Measurements from ENCODE around the gene KRT2. TPM values are rescaled to one million over a fixed set of nuclear protein-coding genes. Genes with fewer than 3 reads are reported as not detected.

KRT2 gene
- total RNA-seq, 1 donor from 2014 or later: not detected

- TF ChIP-seq, protein P1, sequence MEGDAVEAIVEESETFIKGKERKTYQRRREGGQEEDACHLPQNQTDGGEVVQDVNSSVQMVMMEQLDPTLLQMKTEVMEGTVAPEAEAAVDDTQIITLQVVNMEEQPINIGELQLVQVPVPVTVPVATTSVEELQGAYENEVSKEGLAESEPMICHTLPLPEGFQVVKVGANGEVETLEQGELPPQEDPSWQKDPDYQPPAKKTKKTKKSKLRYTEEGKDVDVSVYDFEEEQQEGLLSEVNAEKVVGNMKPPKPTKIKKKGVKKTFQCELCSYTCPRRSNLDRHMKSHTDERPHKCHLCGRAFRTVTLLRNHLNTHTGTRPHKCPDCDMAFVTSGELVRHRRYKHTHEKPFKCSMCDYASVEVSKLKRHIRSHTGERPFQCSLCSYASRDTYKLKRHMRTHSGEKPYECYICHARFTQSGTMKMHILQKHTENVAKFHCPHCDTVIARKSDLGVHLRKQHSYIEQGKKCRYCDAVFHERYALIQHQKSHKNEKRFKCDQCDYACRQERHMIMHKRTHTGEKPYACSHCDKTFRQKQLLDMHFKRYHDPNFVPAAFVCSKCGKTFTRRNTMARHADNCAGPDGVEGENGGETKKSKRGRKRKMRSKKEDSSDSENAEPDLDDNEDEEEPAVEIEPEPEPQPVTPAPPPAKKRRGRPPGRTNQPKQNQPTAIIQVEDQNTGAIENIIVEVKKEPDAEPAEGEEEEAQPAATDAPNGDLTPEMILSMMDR (IDR thresholded peaks at IDR 0.05; ENCODE audit: unreplicated experiment): no peak
- no peak overlapping the region for H3K27ac Mint-ChIP-seq
- no peaks in the 10 kb centered on the region for H3K4me1 Mint-ChIP-seq
- no peaks in the 10 kb centered on the region for H3K9me3 Mint-ChIP-seq
- H3K4me3 Mint-ChIP-seq: no peak overlapping the region
- H3K27me3 Mint-ChIP-seq (ENCODE audit: low read depth): peaks cover 79% of the 10 kb centered on the region
- DNase-seq (ENCODE audit: low spot score in 2 of 2, unreplicated experiment in 2 of 2): no peak
- no peaks in the 10 kb centered on the region for H3K36me3 Mint-ChIP-seq
Observed at GRCh38 chr12:52697058-52697582, 45.1 kb upstream of the KRT2 start.

DNA sequence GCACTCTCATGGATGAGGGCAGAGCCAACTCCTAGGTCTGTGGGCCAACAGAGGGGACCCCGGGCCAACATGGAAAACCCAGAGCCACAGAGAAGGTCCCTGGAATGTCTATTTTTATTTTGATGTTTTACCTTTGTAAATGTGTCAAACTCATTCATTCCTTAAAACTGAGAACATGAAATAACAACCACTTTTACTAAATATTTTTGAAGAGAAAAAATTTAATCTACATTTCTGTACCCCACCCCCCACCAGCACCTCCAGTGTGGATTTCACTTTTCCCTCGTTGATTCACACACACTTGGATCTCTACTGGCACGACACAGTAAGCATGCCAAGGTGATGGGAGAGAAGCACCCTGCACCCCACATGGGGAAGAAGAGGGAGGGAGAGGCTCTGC is 44.6 kb upstream of the KRT2 start:
- no peak overlapping the region for H3K27ac Mint-ChIP-seq
- H3K4me1 Mint-ChIP-seq: no peaks in the 10 kb centered on the region
- H3K36me3 Mint-ChIP-seq: no peaks in the 10 kb centered on the region
- H3K27me3 Mint-ChIP-seq (ENCODE audit: low read depth): peaks cover 79% of the 10 kb centered on the region
- TF ChIP-seq, protein P1 (IDR thresholded peaks at IDR 0.05; ENCODE audit: unreplicated experiment): no peak
- H3K9me3 Mint-ChIP-seq: no peaks in the 10 kb centered on the region
- H3K4me3 Mint-ChIP-seq: no peak overlapping the region
- DNase-seq (ENCODE audit: low spot score in 2 of 2, unreplicated experiment in 2 of 2): no peak

DNA sequence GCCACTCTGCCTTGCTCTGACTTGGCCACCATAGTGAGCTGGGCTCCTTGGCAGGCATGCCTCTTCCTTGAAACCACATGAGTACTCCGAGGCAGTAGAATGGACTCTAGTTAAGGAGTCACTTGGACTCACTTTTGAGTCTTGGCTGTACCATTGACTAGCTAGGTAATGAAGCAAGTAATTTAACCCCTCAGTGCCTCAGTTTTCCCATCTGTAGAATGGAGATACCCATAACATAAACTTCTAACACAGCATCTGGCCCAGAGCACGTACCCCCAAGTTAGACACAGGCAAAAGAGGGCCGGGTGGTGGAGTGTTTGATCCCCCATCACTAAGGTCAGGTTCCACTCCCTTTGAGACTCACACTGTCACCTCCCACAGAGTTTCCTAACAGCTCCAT is 43.0 kb upstream of the KRT2 start:
- TF ChIP-seq, protein P1 (IDR thresholded peaks at IDR 0.05; ENCODE audit: unreplicated experiment): no peak
- Mint-ChIP-seq H3K4me1 (peaks cover 8% of the 10 kb centered on the region), H3K27ac (no peak overlapping the region), H3K4me3 (no peak overlapping the region), H3K36me3 (no peaks in the 10 kb centered on the region), H3K9me3 (no peaks in the 10 kb centered on the region), H3K27me3 (ENCODE audit: low read depth) (peaks cover 89% of the 10 kb centered on the region)
- DNase-seq (ENCODE audit: low spot score in 2 of 2, unreplicated experiment in 2 of 2): no peak

DNA sequence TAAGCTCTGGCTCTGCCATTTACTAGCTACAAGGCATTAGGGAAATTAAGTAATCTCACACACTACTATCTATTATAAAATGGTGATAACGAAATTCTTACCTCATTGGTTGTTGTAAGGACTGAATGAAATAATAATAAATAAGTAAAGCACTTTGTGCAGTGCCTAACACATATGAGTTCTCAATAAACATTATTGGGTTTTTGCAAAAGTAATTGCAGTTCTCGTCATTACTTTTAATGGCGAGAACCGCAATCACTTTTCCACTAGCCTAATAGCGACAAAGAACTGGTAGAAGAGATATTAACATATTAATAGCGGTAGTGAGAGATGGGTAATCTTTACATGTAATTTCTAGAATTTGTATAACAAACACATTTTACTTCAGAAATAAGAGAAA is 42.1 kb upstream of the KRT2 start:
- no peak for DNase-seq (ENCODE audit: low spot score in 2 of 2, unreplicated experiment in 2 of 2)
- TF ChIP-seq, protein P1 (IDR thresholded peaks at IDR 0.05; ENCODE audit: unreplicated experiment): no peak
- Mint-ChIP-seq H3K27ac (no peak overlapping the region), H3K4me1 (peaks cover 8% of the 10 kb centered on the region), H3K27me3 (ENCODE audit: low read depth) (peaks cover 93% of the 10 kb centered on the region), H3K36me3 (no peaks in the 10 kb centered on the region), H3K4me3 (no peak overlapping the region), H3K9me3 (no peaks in the 10 kb centered on the region)

DNA sequence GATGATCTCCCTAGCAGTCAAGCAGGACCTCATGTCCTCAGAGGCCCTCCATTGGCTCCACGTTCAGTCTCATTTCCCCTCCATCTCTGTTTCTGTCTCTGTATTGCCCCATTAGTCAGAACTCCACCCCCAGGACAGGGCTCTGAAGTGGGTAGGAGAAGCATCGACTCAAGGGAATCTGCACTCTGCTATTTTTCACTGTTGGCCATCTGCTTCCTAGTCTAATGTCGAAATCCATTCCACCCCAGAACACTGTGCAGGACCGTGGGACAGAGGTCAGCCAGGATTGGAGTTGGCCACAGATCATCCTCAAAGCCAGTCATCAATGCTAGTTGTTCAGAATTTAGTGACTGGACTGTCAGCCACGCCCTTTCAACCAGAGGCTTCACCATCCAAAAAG is 41.2 kb upstream of the KRT2 start:
- Mint-ChIP-seq H3K4me3 (no peak overlapping the region), H3K27me3 (ENCODE audit: low read depth) (peaks cover 94% of the 10 kb centered on the region), H3K27ac (no peak overlapping the region), H3K9me3 (no peaks in the 10 kb centered on the region), H3K36me3 (no peaks in the 10 kb centered on the region), H3K4me1 (peaks cover 8% of the 10 kb centered on the region)
- no peak for DNase-seq (ENCODE audit: low spot score in 2 of 2, unreplicated experiment in 2 of 2)
- TF ChIP-seq, protein P1 (IDR thresholded peaks at IDR 0.05; ENCODE audit: unreplicated experiment): no peak

DNA sequence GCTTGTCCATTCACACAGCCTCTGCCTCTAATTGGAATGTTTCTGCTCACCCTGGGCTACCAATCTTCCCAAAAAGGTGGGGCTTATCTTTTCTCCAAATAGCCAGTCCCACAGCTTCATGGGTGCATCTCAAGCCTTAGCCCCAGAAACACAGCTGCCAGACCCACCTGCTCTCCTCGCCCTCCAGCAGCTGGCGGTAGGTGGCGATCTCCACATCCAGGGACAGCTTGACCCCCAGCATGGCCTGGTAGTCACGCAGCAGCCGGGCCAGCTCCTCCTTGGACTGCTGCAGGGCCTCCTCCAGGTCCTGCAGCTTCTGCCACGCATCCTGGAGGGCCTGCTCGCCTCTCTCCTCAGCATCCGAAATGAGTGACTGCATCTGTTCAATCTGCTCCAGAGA is 40.2 kb upstream of the KRT2 start:
- peaks cover 94% of the 10 kb centered on the region for H3K27me3 Mint-ChIP-seq (ENCODE audit: low read depth)
- H3K4me1 Mint-ChIP-seq: peaks cover 8% of the 10 kb centered on the region
- H3K27ac Mint-ChIP-seq: no peak overlapping the region
- H3K4me3 Mint-ChIP-seq: no peak overlapping the region
- no peak for DNase-seq (ENCODE audit: low spot score in 2 of 2, unreplicated experiment in 2 of 2)
- H3K36me3 Mint-ChIP-seq: no peaks in the 10 kb centered on the region
- H3K9me3 Mint-ChIP-seq: no peaks in the 10 kb centered on the region
- TF ChIP-seq, protein P1 (IDR thresholded peaks at IDR 0.05; ENCODE audit: unreplicated experiment): no peak
